Measurements from ENCODE around the gene PRDM10.

The PRDM10 gene

DNA sequence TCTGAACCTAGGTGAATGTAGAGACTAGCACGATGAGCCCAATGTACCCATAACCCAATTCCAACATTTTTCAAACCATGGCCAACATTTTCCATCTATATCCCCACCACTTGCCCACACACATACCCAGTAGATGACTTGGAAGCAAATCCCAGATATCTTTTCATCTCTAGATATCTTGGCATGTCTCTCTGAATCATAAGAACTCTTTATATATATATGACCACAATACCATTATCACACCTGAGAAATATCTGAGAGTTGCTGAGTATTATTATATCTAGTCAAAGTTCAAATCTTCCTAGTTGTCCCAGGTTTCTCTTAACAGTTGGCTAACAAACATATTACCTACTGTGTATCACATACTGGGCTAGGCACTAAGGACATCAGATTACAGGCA, 69.4 kb downstream of the PRDM10 start:
- TF ChIP-seq, protein P1, sequence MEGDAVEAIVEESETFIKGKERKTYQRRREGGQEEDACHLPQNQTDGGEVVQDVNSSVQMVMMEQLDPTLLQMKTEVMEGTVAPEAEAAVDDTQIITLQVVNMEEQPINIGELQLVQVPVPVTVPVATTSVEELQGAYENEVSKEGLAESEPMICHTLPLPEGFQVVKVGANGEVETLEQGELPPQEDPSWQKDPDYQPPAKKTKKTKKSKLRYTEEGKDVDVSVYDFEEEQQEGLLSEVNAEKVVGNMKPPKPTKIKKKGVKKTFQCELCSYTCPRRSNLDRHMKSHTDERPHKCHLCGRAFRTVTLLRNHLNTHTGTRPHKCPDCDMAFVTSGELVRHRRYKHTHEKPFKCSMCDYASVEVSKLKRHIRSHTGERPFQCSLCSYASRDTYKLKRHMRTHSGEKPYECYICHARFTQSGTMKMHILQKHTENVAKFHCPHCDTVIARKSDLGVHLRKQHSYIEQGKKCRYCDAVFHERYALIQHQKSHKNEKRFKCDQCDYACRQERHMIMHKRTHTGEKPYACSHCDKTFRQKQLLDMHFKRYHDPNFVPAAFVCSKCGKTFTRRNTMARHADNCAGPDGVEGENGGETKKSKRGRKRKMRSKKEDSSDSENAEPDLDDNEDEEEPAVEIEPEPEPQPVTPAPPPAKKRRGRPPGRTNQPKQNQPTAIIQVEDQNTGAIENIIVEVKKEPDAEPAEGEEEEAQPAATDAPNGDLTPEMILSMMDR (conservative IDR thresholded peaks at IDR 0.05), result no peak
- TF ChIP-seq ZFX (IDR thresholded peaks at IDR 0.05), result no peak
- no peak overlapping the region for H3K27ac ChIP-seq

DNA sequence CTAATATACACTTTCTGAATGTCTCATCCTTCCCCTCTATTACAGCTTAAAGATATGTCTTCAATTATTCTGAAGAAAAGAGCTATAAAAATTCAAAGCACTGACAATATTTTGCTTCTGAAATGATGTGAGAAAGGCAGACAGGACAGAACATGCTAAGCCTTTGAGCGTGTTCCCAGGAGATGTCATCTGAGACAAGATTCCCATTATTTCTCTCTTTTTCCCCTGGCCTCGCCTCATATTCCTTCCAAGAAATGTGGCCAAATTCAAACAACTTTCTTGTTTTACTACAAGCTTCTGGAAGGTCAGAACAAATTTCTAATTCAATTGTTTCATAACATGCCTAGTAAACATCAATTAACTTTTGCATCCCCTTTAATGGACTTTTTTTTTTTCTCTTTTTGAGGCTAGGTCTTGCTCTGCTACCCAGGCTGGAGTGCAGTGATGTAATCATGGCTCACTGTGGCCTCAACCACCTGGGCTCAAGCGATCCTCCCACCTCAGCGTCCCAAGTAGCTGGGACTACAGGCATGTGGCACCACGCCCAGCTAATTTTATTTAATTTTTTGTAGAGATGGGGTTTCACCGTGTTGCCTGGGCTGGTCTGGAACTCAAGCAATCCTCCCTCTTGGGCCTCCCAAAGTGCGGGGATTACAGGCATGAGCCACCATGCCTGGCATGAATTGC, 70.1 kb downstream of the PRDM10 start:
- no peak for TF ChIP-seq ZFX (IDR thresholded peaks at IDR 0.05)
- TF ChIP-seq, protein P1 (conservative IDR thresholded peaks at IDR 0.05), result no peak
- no peak overlapping the region for H3K27ac ChIP-seq

GRCh38 chr11:129930743-129931142, 71.9 kb downstream of the PRDM10 start:
- no peak for TF ChIP-seq ZFX (IDR thresholded peaks at IDR 0.05)
- TF ChIP-seq, protein P1 (conservative IDR thresholded peaks at IDR 0.05), result no peak
- H3K27ac ChIP-seq, result no peak overlapping the region

DNA sequence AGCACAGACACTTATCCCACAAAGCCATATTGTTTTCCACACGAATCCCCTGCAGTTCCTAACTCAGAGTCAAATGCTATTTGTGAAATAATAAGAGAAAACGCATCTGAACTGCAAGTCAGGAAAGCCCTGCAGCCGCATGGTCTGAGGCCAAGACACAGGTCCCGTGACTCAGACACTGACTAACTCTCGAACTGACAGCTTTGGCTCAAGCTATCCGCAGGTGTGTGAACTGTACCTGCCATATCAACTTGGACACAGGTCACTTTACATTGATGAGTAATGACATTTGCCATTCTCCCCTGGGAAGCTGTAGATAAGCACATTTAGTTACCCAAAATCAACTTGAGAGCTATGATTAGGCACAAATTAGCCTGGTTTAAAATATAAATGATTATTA, 72.3 kb downstream of the PRDM10 start:
- TF ChIP-seq, protein P1 (conservative IDR thresholded peaks at IDR 0.05), result no peak
- H3K27ac ChIP-seq, result no peak overlapping the region

- no peak overlapping the region for H3K27ac ChIP-seq
- no peak for TF ChIP-seq ZFX (IDR thresholded peaks at IDR 0.05)
- TF ChIP-seq, protein P1 (conservative IDR thresholded peaks at IDR 0.05), result no peak
Observed at GRCh38 chr11:129929721-129930120, 72.9 kb downstream of the PRDM10 start.

DNA sequence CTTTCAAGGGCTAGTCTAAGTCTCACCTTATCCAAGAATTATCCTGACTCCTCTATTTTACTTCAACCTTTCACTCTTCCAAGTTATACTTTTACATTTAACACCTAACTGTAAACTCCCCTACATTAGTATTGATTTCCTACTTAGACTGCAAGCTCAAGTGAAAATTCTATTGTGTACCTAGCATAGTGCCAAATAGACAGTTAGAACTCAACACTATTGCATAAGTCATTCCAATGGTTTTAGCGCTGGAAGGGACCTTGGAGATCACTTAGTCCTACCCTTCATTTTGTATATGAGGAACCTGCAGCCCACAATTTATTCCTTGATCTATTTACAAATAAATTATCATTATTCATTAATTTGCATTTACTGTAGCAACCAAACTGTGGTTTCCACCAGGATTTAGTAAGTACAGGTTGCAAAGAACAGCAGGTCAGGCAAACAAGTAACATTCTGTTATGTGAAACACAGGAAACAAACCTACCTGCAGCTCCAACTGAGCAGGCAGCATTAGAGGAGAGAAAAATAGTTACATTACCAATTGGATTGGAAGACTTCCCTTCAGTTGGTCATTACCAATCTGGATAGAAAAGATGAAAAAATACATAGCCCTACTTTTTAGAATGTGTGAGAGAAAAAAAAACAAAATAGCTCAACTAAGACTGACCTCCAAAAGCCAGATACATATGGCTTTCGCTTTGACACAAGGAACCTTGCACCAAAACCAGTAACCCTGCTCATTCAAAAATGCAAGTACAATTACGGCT, 73.5 kb downstream of the PRDM10 start:
- no peak overlapping the region for H3K27ac ChIP-seq
- no peak for TF ChIP-seq ZFX (IDR thresholded peaks at IDR 0.05)
- TF ChIP-seq, protein P1 (conservative IDR thresholded peaks at IDR 0.05), result no peak

DNA sequence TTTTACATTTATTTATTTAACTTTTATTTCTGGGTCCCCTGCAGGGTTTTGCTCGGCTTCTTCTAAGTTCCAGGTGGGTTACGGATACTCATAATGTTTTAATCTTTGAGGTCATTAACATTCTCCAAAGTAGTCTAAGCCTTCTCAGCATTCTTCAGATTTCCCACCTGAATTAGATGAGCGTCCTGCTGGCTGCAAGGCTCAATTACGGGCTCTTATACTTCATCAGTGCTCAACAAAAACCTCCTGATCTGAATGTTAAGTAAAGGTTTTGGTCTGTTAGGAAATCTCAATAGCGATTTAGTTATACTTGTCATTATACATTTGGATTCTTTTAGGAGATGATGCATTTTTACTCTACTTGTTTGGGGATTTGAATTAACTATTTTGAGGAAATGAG, 80.0 kb downstream of the PRDM10 start:
- no peak for TF ChIP-seq ZFX (IDR thresholded peaks at IDR 0.05)
- TF ChIP-seq, protein P1 (conservative IDR thresholded peaks at IDR 0.05), result no peak

More for the DNA sequence above, 80.0 kb downstream of the PRDM10 start:
- H3K27ac ChIP-seq, result no peak overlapping the region
